GM10266 (cell line): ENCODE measurements around the gene PAX7.

ENCODE experiments used
- DNase-seq: peaks from one replicate; pipeline ENCODE4 v3.0.0; 2012; ENCODE audit errors: extremely low spot score
- CTCF ChIP-seq: IDR thresholded peaks from 2 replicates; pipeline ENCODE4 v1.5.1; 2012; ENCODE audit warnings: mild to moderate bottlenecking, low read depth; ENCODE audit not compliant: control insufficient read depth, insufficient read depth; ENCODE audit errors: missing control alignments

The PAX7 gene

GRCh38 chr1:18639368-18640055 is 8.9 kb downstream of the PAX7 start:
- TF ChIP-seq CTCF, result no peak
- DNase-seq, result no peak

- peak; percentile 35 for DNase-seq
These were observed 9.8 kb downstream of the PAX7 start for GRCh38 chr1:18640228-18641004.

GRCh38 chr1:18641005-18641941 is 10.6 kb downstream of the PAX7 start:
- TF ChIP-seq CTCF, result no peak
- peak; percentile 43 for DNase-seq

More at GRCh38 chr1:18640228-18641004, 9.8 kb downstream of the PAX7 start:
- TF ChIP-seq CTCF, result no peak

GRCh38 chr1:18642278-18643095 is 11.8 kb downstream of the PAX7 start:
- DNase-seq, result peak; percentile 35
- TF ChIP-seq CTCF, result no peak

- no peak for TF ChIP-seq CTCF
These were observed 12.7 kb downstream of the PAX7 start for GRCh38 chr1:18643154-18644012.

GRCh38 chr1:18644013-18644399 is 13.4 kb downstream of the PAX7 start:
- DNase-seq, result no peak
- no peak for TF ChIP-seq CTCF

More at GRCh38 chr1:18643154-18644012, 12.7 kb downstream of the PAX7 start:
- DNase-seq, result peak; percentile 45
